Smooth muscle cell (in vitro differentiated cells): Measurements from ENCODE around the gene CKAP2L. TPM values are rescaled to one million over a fixed set of nuclear protein-coding genes. Genes with fewer than 3 reads are reported as not detected.

Source experiments
- DNase-seq: peaks from one replicate; lab custom pipeline; 2025; ENCODE audit not compliant: unreplicated experiment; lab: John Stamatoyannopoulos, UW
- H2AFZ ChIP-seq: fragments of 200-600 bp; sonication (generic); 2 replicates; pipeline ENCODE4 v1.6.0; 2016; ENCODE audit warnings: antibody characterized with exemption, low read depth, mild to moderate bottlenecking
- H3F3A ChIP-seq: fragments of 200-600 bp; sonication (generic); 2 replicates; pipeline ENCODE4 v1.6.0; 2017; ENCODE audit warnings: antibody characterized with exemption, low read depth
- H3K27ac ChIP-seq: fragments of 200-600 bp; sonication (generic); 2 replicates; pipeline ENCODE4 v1.5.1; 2016; ENCODE audit warnings: low read depth, mild to moderate bottlenecking
- H3K27me3 ChIP-seq: fragments of 200-600 bp; sonication (generic); 2 replicates; pipeline ENCODE4 v1.6.1; 2016; ENCODE audit warnings: low read depth, mild to moderate bottlenecking
- H3K36me3 ChIP-seq: fragments of 200-600 bp; sonication (generic); 2 replicates; pipeline ENCODE4 v1.5.1; 2016; ENCODE audit warnings: low read depth
- H3K4me1 ChIP-seq: fragments of 200-600 bp; sonication (generic); 2 replicates; pipeline ENCODE4 v1.5.1; 2016; ENCODE audit warnings: low read depth
- H3K4me2 ChIP-seq: fragments of 200-600 bp; sonication (generic); 2 replicates; pipeline ENCODE4 v1.6.0; 2016; ENCODE audit warnings: mild to moderate bottlenecking
- H3K4me3 ChIP-seq: fragments of 200-600 bp; sonication (generic); 2 replicates; pipeline ENCODE4 v1.5.1; 2016; ENCODE audit warnings: mild to moderate bottlenecking
- H3K79me2 ChIP-seq: fragments of 200-600 bp; sonication (generic); 2 replicates; pipeline ENCODE4 v1.6.0; 2016; ENCODE audit warnings: low read depth, mild to moderate bottlenecking
- H3K9ac ChIP-seq: fragments of 200-600 bp; sonication (generic); 2 replicates; pipeline ENCODE4 v1.6.0; 2016; ENCODE audit warnings: low read depth
- H3K9me3 ChIP-seq: fragments of 200-600 bp; sonication (generic); replicated peaks from 2 replicates; pipeline ENCODE4 v1.5.1; 2016; ENCODE audit warnings: low read depth
- H4K20me1 ChIP-seq: fragments of 200-600 bp; sonication (generic); 2 replicates; pipeline ENCODE4 v1.6.0; 2016; ENCODE audit warnings: low read depth
- CTCF ChIP-seq: fragments of 200-600 bp; sonication (generic); IDR thresholded peaks from 2 replicates; pipeline ENCODE4 v1.5.1; 2017; ENCODE audit warnings: borderline replicate concordance, mild to moderate bottlenecking, antibody characterized with exemption; ENCODE audit not compliant: insufficient read depth, poor library complexity, severe bottlenecking
- WGBS: methylation state at CpG from one replicate; pipeline ENCODE4 v1.1.7; 2016; ENCODE audit warnings: low lambda C conversion rate; 5-methylcytosine and 5-hydroxymethylcytosine counted together
- polyA plus RNA-seq: library from polyadenylated mRNA; unstranded; fragments of >200 nt; fragmentation: Nextera tagmentation; extraction: Ambion mirVana; gene quantifications from 2 replicates; pipeline ENCODE4 v1.2.1, GENCODE V29; 2016
- total RNA-seq: library from RNA; depleted of rRNA; stranded (reverse); fragments of >200 nt; gene quantifications from 2 replicates; pipeline ENCODE4 v1.2.3, GENCODE V29; 2014

The CKAP2L gene
- total and polyA plus RNA-seq, 2 experiments from 2014 or later, result 6.6 to 16.7 TPM

- no peak for DNase-seq
- Histone ChIP-seq H2AFZ (no peak overlapping the region), H3K27me3 (no peaks in the 10 kb centered on the region), H3F3A (peaks cover 15% of the 10 kb centered on the region), H3K27ac (peak overlapping the region; percentile 94), H3K36me3 (no peaks in the 10 kb centered on the region), H3K9me3 (no peaks in the 10 kb centered on the region), H4K20me1 (no peaks in the 10 kb centered on the region), H3K4me1 (peaks cover 5% of the 10 kb centered on the region), H3K9ac (no peak overlapping the region), H3K4me2 (no peak overlapping the region), H3K4me3 (no peak overlapping the region), H3K79me2 (no peaks in the 10 kb centered on the region)
- no peak for TF ChIP-seq CTCF
- 91% methylated on average over 5 of the region's 5 CpGs for WGBS
These were observed 28.0 kb upstream of the CKAP2L start for GRCh38 chr2:112792419-112792818.

- no peaks in the 10 kb centered on the region for H3K9me3 ChIP-seq
- peaks cover 5% of the 10 kb centered on the region for H3K4me1 ChIP-seq
- DNase-seq, result no peak
- H3K27ac ChIP-seq, result no peak overlapping the region
- no peak for TF ChIP-seq CTCF
- no peak overlapping the region for H3K4me2 ChIP-seq
- 90% methylated on average over 3 of the region's 3 CpGs for WGBS
- H3K27me3 ChIP-seq, result no peaks in the 10 kb centered on the region
- no peaks in the 10 kb centered on the region for H3K36me3 ChIP-seq
- H3K4me3 ChIP-seq, result no peak overlapping the region
- no peaks in the 10 kb centered on the region for H4K20me1 ChIP-seq
- no peaks in the 10 kb centered on the region for H3K79me2 ChIP-seq
- peaks cover 15% of the 10 kb centered on the region for H3F3A ChIP-seq
- H3K9ac ChIP-seq, result no peak overlapping the region
- no peak overlapping the region for H2AFZ ChIP-seq
These were observed 27.4 kb upstream of the CKAP2L start for GRCh38 chr2:112791693-112792230.

DNA sequence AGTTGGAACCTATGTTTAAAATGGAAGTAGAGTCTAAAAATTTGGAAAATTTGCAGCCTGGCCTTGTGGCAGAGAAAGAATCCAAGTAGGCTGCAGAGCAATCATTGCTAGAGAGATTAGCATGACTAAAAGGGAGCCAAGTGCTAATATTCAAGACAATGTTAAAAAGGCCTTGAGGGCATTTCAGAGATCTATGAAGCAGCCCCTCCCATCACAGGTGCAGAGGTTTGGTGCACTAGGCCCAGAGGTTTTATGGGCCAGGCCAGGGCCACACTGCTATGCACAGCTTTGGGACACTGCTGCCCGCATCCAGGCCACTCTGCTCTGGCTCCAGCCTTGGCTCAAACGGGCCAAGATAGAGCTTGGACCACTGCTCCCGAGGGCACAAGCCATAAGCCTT, 26.6 kb upstream of the CKAP2L start:
- Histone ChIP-seq H3K27ac (no peak overlapping the region), H3K36me3 (no peaks in the 10 kb centered on the region), H3K9me3 (no peaks in the 10 kb centered on the region), H3K79me2 (no peaks in the 10 kb centered on the region), H2AFZ (no peak overlapping the region), H3K4me3 (no peak overlapping the region), H3K27me3 (no peaks in the 10 kb centered on the region), H3K4me2 (no peak overlapping the region), H4K20me1 (no peaks in the 10 kb centered on the region), H3F3A (peaks cover 15% of the 10 kb centered on the region), H3K4me1 (peaks cover 5% of the 10 kb centered on the region), H3K9ac (no peak overlapping the region)
- 95% methylated on average over 3 of the region's 3 CpGs for WGBS
- TF ChIP-seq CTCF, result no peak
- DNase-seq, result no peak

- WGBS, result 94% methylated on average over 5 of the region's 5 CpGs
- Histone ChIP-seq H3K9me3 (no peaks in the 10 kb centered on the region), H3K27me3 (no peaks in the 10 kb centered on the region)
These were observed 25.9 kb upstream of the CKAP2L start for GRCh38 chr2:112790305-112790704.

More at GRCh38 chr2:112790305-112790704, 25.9 kb upstream of the CKAP2L start:
- Histone ChIP-seq H3K4me2 (no peak overlapping the region), H3K4me1 (peaks cover 5% of the 10 kb centered on the region), H3K79me2 (no peaks in the 10 kb centered on the region), H4K20me1 (no peaks in the 10 kb centered on the region), H3F3A (peaks cover 15% of the 10 kb centered on the region), H3K4me3 (no peak overlapping the region), H3K36me3 (no peaks in the 10 kb centered on the region), H3K9ac (no peak overlapping the region), H2AFZ (no peak overlapping the region), H3K27ac (no peak overlapping the region)
- DNase-seq, result no peak
- no peak for TF ChIP-seq CTCF
